A549 (cell line): ENCODE results near the gene PTPRN2. TPM values are rescaled to one million over a fixed set of nuclear protein-coding genes. Genes with fewer than 3 reads are reported as not detected.

Source experiments
- ATAC-seq, 2 experiments: fragments of 200-7000 bp in 1 of 2; fragments of >200 bp in 1 of 2; cut with Nextera tagmentation in 1 of 2; cut with Tn5 transposase in 1 of 2; 3 replicates each; pipeline versions ENCODE4 v1.8.0 to v1.9.1; 2018 to 2020; ENCODE audit warnings: mild to moderate bottlenecking in 1 of 2, moderate library complexity in 1 of 2
- CTCF ChIA-PET: fragments of 300-600 bp; sonication (Branson Sonifier 250); formaldehyde crosslinking; extraction: SDS; loops from one replicate; lab custom pipeline; 2021; ENCODE audit warnings: antibody characterized with exemption, inconsistent platforms; lab: Yijun Ruan, JAX
- POLR2A ChIA-PET: fragments of 350-600 bp; formaldehyde crosslinking; extraction: SDS; loops from one replicate; lab custom pipeline; 2021; ENCODE audit warnings: antibody characterized with exemption, inconsistent platforms; lab: Yijun Ruan, JAX
- DNase-seq, 2 experiments: peaks; one replicate each; pipeline versions ENCODE4 v3.0.0 to v3.0.0-alpha.2; 2011 to 2016; ENCODE audit warnings: low read depth in 1 of 2, low spot score in 1 of 2
- FAIRE-seq: peaks from 2 replicates; lab custom pipeline; 2011; peaks lifted over from hg19 to GRCh38; lab: Jason Lieb, UNC
- H3K27ac ChIP-seq, 2 experiments: fragments of >200 bp; sonication (Bioruptor Twin); formaldehyde crosslinking; 3 replicates each; pipeline ENCODE4 v1.5.1; 2016 to 2017
- H3K4me1 ChIP-seq: fragments of >200 bp; sonication (Bioruptor Twin); formaldehyde crosslinking; 3 replicates; pipeline ENCODE4 v1.6.1; 2016
- H3K4me2 ChIP-seq: fragments of >200 bp; sonication (Bioruptor Twin); formaldehyde crosslinking; 3 replicates; pipeline ENCODE4 v1.6.1; 2016
- H3K4me3 ChIP-seq: fragments of >200 bp; sonication (Bioruptor Twin); formaldehyde crosslinking; 3 replicates; pipeline ENCODE4 v1.5.1; 2016
- H3K9me3 ChIP-seq: fragments of >200 bp; sonication (Bioruptor Twin); formaldehyde crosslinking; 3 replicates; pipeline ENCODE4 v1.6.1; 2016
- CHD4 ChIP-seq: fragments of 200-600 bp; sonication (generic); IDR thresholded peaks from 2 replicates; pipeline ENCODE4 v1.6.1; 2016; ENCODE audit warnings: antibody characterized with exemption, mild to moderate bottlenecking, borderline replicate concordance
- EHF ChIP-seq: fragments of 250-450 bp; sonication (Bioruptor Pico); IDR thresholded peaks from 2 replicates; pipeline ENCODE4 v1.5.0; 2020; ENCODE audit warnings: mild to moderate bottlenecking
- ELK1 ChIP-seq: fragments of 150-350 bp; IDR thresholded peaks from 2 replicates; pipeline ENCODE4 v1.6.1; 2014; ENCODE audit warnings: low read depth, mild to moderate bottlenecking, low read length
- ESRRA ChIP-seq: fragments of 150-350 bp; IDR thresholded peaks from 2 replicates; pipeline ENCODE4 v1.6.1; 2014; ENCODE audit warnings: mild to moderate bottlenecking, low read length, borderline replicate concordance
- FOSB ChIP-seq: fragments of 250-450 bp; sonication (Bioruptor Pico); IDR thresholded peaks from 2 replicates; pipeline ENCODE4 v1.5.0; 2020; ENCODE audit warnings: mild to moderate bottlenecking, moderate library complexity
- HDAC2 ChIP-seq: fragments of 200-600 bp; sonication (generic); IDR thresholded peaks from 2 replicates; pipeline ENCODE4 v1.6.1; 2016
- HES2 ChIP-seq: fragments of >200 bp; sonication (Bioruptor Twin); formaldehyde crosslinking; IDR thresholded peaks from 2 replicates; pipeline ENCODE4 v1.6.1; 2016
- HEYL ChIP-seq: fragments of 250-450 bp; sonication (Bioruptor Pico); IDR thresholded peaks from 2 replicates; pipeline ENCODE4 v1.8.0; 2021; ENCODE audit warnings: mild to moderate bottlenecking, moderate library complexity
- HMGXB4 ChIP-seq: fragments of 250-450 bp; sonication (Bioruptor Pico); IDR thresholded peaks from 2 replicates; pipeline ENCODE4 v1.5.0; 2021; ENCODE audit warnings: mild to moderate bottlenecking, moderate library complexity, borderline replicate concordance
- HOXB5 ChIP-seq: fragments of 250-450 bp; sonication (Bioruptor Pico); IDR thresholded peaks from 2 replicates; pipeline ENCODE4 v1.5.0; 2020; ENCODE audit warnings: mild to moderate bottlenecking, moderate library complexity
- JUNB ChIP-seq: fragments of >200 bp; sonication (Bioruptor Twin); formaldehyde crosslinking; IDR thresholded peaks from 2 replicates; pipeline ENCODE4 v1.6.1; 2016
- MYC ChIP-seq: IDR thresholded peaks from 2 replicates; pipeline ENCODE4 v1.6.1; 2012; ENCODE audit warnings: mild to moderate bottlenecking, inconsistent platforms, low read length, improper control_type of control experiment, borderline replicate concordance
- NFE2L2 ChIP-seq: fragments of 150-350 bp; conservative IDR thresholded peaks from 2 replicates; pipeline ENCODE4 v1.6.1; 2014; ENCODE audit warnings: low read length
- NPAS2 ChIP-seq: fragments of 250-450 bp; sonication (Bioruptor Pico); IDR thresholded peaks from 2 replicates; pipeline ENCODE4 v1.8.0; 2022; ENCODE audit warnings: mild to moderate bottlenecking, moderate library complexity, borderline replicate concordance
- PBX3 ChIP-seq: IDR thresholded peaks from 2 replicates; pipeline ENCODE4 v1.6.1; 2012
- POLR2AphosphoS2 ChIP-seq: conservative IDR thresholded peaks from 2 replicates; pipeline ENCODE4 v1.6.1; 2012; ENCODE audit warnings: low read length, improper control_type of control experiment, inconsistent platforms
- RAD21 ChIP-seq, 2 experiments: fragments of >200 bp in 1 of 2; sonication (Bioruptor Twin) in 1 of 2; formaldehyde crosslinking in 1 of 2; IDR thresholded peaks in 1 of 2; conservative IDR thresholded peaks in 1 of 2; 2 replicates in 1 of 2; 3 replicates in 1 of 2; pipeline ENCODE4 v1.6.1; 2012 to 2018; ENCODE audit warnings: inconsistent platforms in 1 of 2
- RARB ChIP-seq: fragments of 250-450 bp; sonication (Bioruptor Pico); IDR thresholded peaks from 2 replicates; pipeline ENCODE4 v1.8.0; 2021; ENCODE audit warnings: mild to moderate bottlenecking, moderate library complexity
- RCOR1 ChIP-seq: fragments of 150-350 bp; IDR thresholded peaks from 2 replicates; pipeline ENCODE4 v1.6.1; 2014; ENCODE audit warnings: antibody characterized with exemption, low read length, low read depth
- TFCP2L1 ChIP-seq: fragments of 250-450 bp; sonication (Bioruptor Pico); IDR thresholded peaks from 2 replicates; pipeline ENCODE4 v1.5.0; 2021; ENCODE audit warnings: mild to moderate bottlenecking
- ZNF302 ChIP-seq: fragments of 250-450 bp; sonication (Bioruptor Pico); IDR thresholded peaks from 2 replicates; pipeline ENCODE4 v1.9.0; 2021; ENCODE audit warnings: inconsistent platforms, mild to moderate bottlenecking, moderate library complexity
- WGBS: methylation state at CpG from one replicate; pipeline ENCODE4 v1.1.6; 2017; ENCODE audit errors: missing lambda C conversion rate; 5-methylcytosine and 5-hydroxymethylcytosine counted together
- polyA plus RNA-seq, 4 experiments: library from polyadenylated mRNA; depleted of rRNA in 3 of 4; stranded (reverse); fragments of >200 nt; fragmentation: RNase III in 1 of 4; extraction: RNeasy Plus Mini Kit Qiagen cat#74134 plus additional on column Dnase treatment in 1 of 4; gene quantifications; 2 replicates in 3 of 4; 3 replicates in 1 of 4; pipeline ENCODE4 v1.2.3, GENCODE V29; 2011 to 2017

PTPRN2 gene
- polyA plus RNA-seq, 2 of the 4 experiments (the other 2 are of a cell fraction) = 0.41 to 1.2 TPM

GRCh38 chr7:157605638-157606037 is 982.0 kb downstream of the PTPRN2 start:
- ATAC-seq (no peak), DNase-seq (no peak), FAIRE-seq (no peak)
- no peak overlapping the region for H3K27ac ChIP-seq
- CTCF ChIA-PET = no interaction called here
- TF ChIP-seq FOSB (CRISPR knock-in tag) = no peak
- TF ChIP-seq TFCP2L1 (CRISPR knock-in tag) = no peak
- POLR2A ChIA-PET = no interaction called here
- H3K4me3 ChIP-seq = no peak overlapping the region
- H3K9me3 ChIP-seq = no peaks in the 10 kb centered on the region
- WGBS = 11% methylated on average over 1 of the region's 3 CpGs
- H3K4me1 ChIP-seq = no peaks in the 10 kb centered on the region
- no peak overlapping the region for H3K4me2 ChIP-seq

GRCh38 chr7:157604661-157605381 is 982.8 kb downstream of the PTPRN2 start:
- ChIA-PET POLR2A (no interaction called here), CTCF (no interaction called here)
- H3K4me2 ChIP-seq = no peak overlapping the region
- no peak for TF ChIP-seq NPAS2
- no peaks in the 10 kb centered on the region for H3K4me1 ChIP-seq
- no peak for DNase-seq
- 73% methylated on average over 21 of the region's 21 CpGs for WGBS
- no peak for ATAC-seq
- H3K9me3 ChIP-seq = no peaks in the 10 kb centered on the region
- no peak overlapping the region for H3K27ac ChIP-seq
- no peak overlapping the region for H3K4me3 ChIP-seq
- no peak for FAIRE-seq

GRCh38 chr7:157603716-157604115 is 983.9 kb downstream of the PTPRN2 start:
- no peak for TF ChIP-seq PBX3
- no peak for TF ChIP-seq JUNB
- no peak for TF ChIP-seq HMGXB4 (CRISPR knock-in tag)
- TF ChIP-seq RAD21 (conservative IDR thresholded peaks at IDR 0.05 in 1 of 2, IDR thresholded peaks at IDR 0.05 in 1 of 2) = no peak
- TF ChIP-seq POLR2AphosphoS2 = no peak
- TF ChIP-seq NFE2L2 = no peak
- no peak for TF ChIP-seq EHF
- TF ChIP-seq HOXB5 = no peak
- no peak for TF ChIP-seq RARB (CRISPR knock-in tag)
- no peak for TF ChIP-seq ELK1
- no peak for TF ChIP-seq NPAS2
- TF ChIP-seq RCOR1 = no peak
- no peak for TF ChIP-seq CHD4
- TF ChIP-seq ESRRA = no peak
- TF ChIP-seq MYC = no peak
- no peak for TF ChIP-seq ZNF302 (CRISPR knock-in tag)
- TF ChIP-seq HDAC2 = no peak
- no peak for TF ChIP-seq HEYL
- TF ChIP-seq HES2 = no peak
- TF ChIP-seq, all 56 proteins: peak for 0
- ATAC-seq (no peak), FAIRE-seq (no peak), DNase-seq (no peak)
- ChIA-PET CTCF (interaction anchor here (1.3 kb wide), 1 partner anchor 8 kb away, joined by 3 read pairs; no protein-coding TSS in a partner anchor), POLR2A (no interaction called here)
- Histone ChIP-seq H3K4me3 (no peak overlapping the region), H3K4me2 (no peak overlapping the region), H3K4me1 (no peaks in the 10 kb centered on the region), H3K27ac (no peak overlapping the region), H3K9me3 (no peaks in the 10 kb centered on the region)
- WGBS = 58% methylated on average over 20 of the region's 21 CpGs
